ENCODE measurements around the gene KRCC1.
A peak's percentile ranks its signal among the peaks of the same experiment; 100 is the strongest.

The KRCC1 gene

GRCh38 chr2:88055371-88056128, at the start of gene KRCC1:
TSS of gene KRCC1 (minus strand) at chr2:88055783. CDS start at chr2:88028563, 27,220 bp downstream.
- DNase-seq (ENCODE audit: low spot score) = peak; percentile 94

- peak; percentile 73 for DNase-seq (ENCODE audit: low spot score)
These were observed 44.9 kb upstream of the KRCC1 start for GRCh38 chr2:88100489-88100858.

- no peak for DNase-seq (ENCODE audit: low spot score)
These were observed 44.4 kb upstream of the KRCC1 start for GRCh38 chr2:88099798-88100488.

- DNase-seq (ENCODE audit: low spot score) = no peak
These were observed 42.9 kb upstream of the KRCC1 start for GRCh38 chr2:88098558-88098900.

- no peak for DNase-seq (ENCODE audit: low spot score)
These were observed 42.4 kb upstream of the KRCC1 start for GRCh38 chr2:88097891-88098557.

- no peak for DNase-seq (ENCODE audit: low spot score)
These were observed 41.6 kb upstream of the KRCC1 start for GRCh38 chr2:88097192-88097591.

- no peak for DNase-seq (ENCODE audit: low spot score)
These were observed 41.1 kb upstream of the KRCC1 start for GRCh38 chr2:88096708-88097107.

GRCh38 chr2:88095022-88095421, 39.4 kb upstream of the KRCC1 start:
- no peak for DNase-seq (ENCODE audit: low spot score)

- no peak for DNase-seq (ENCODE audit: low spot score)
These were observed 37.2 kb upstream of the KRCC1 start for GRCh38 chr2:88092773-88093172.

GRCh38 chr2:88091943-88092342, 36.4 kb upstream of the KRCC1 start:
- no peak for DNase-seq (ENCODE audit: low spot score)

- no peak for DNase-seq (ENCODE audit: low spot score)
These were observed 35.1 kb upstream of the KRCC1 start for GRCh38 chr2:88090446-88091283.

- no peak for DNase-seq (ENCODE audit: low spot score)
These were observed 33.4 kb upstream of the KRCC1 start for GRCh38 chr2:88088999-88089398.

GRCh38 chr2:88087763-88088162, 32.2 kb upstream of the KRCC1 start:
- DNase-seq (ENCODE audit: low spot score) = no peak

- no peak for DNase-seq (ENCODE audit: low spot score)
These were observed 31.5 kb upstream of the KRCC1 start for GRCh38 chr2:88087073-88087472.

GRCh38 chr2:88086401-88086800, 30.8 kb upstream of the KRCC1 start:
- DNase-seq (ENCODE audit: low spot score) = no peak

- no peak for DNase-seq (ENCODE audit: low spot score)
These were observed 30.0 kb upstream of the KRCC1 start for GRCh38 chr2:88085602-88086001.

GRCh38 chr2:88085099-88085498, 29.5 kb upstream of the KRCC1 start:
- DNase-seq (ENCODE audit: low spot score) = no peak

- DNase-seq (ENCODE audit: low spot score) = peak; percentile 99
These were observed 27.2 kb upstream of the KRCC1 start for GRCh38 chr2:88082781-88083180.

GRCh38 chr2:88081924-88082608, 26.5 kb upstream of the KRCC1 start:
- DNase-seq (ENCODE audit: low spot score) = peak; percentile 46

- DNase-seq (ENCODE audit: low spot score) = no peak
These were observed 25.0 kb upstream of the KRCC1 start for GRCh38 chr2:88080545-88080944.

- DNase-seq (ENCODE audit: low spot score) = no peak
These were observed 23.1 kb upstream of the KRCC1 start for GRCh38 chr2:88078643-88079172.
